HepG2 (cell line): ENCODE data around the gene STX2. TPM values are rescaled to one million over a fixed set of nuclear protein-coding genes. Genes with fewer than 3 reads are reported as not detected.
A peak's percentile ranks its signal among the peaks of the same experiment; 100 is the strongest.

ENCODE experiments used
- ATF2 ChIP-seq: sonication (generic); formaldehyde crosslinking; IDR thresholded peaks from 2 replicates; pipeline ENCODE4 v1.4.0; 2020; ENCODE audit warnings: missing genetic modification reagents
- BHLHE40 ChIP-seq: IDR thresholded peaks from 2 replicates; pipeline ENCODE4 v1.6.1; 2011; ENCODE audit warnings: low read length, improper control_type of control experiment
- BRCA1 ChIP-seq: sonication (generic); formaldehyde crosslinking; IDR thresholded peaks from 2 replicates; pipeline ENCODE4 v1.4.0; 2020; ENCODE audit warnings: missing genetic modification reagents
- CREB1 ChIP-seq, 2 experiments: fragments of 450-650 bp in 1 of 2; IDR thresholded peaks; 2 replicates each; pipeline ENCODE4 v1.6.1; 2016 to 2017; ENCODE audit warnings: control low read depth in 1 of 2, mild to moderate bottlenecking in 1 of 2, missing compliant biosample characterization in 1 of 2, missing genetic modification characterization in 1 of 2
- ETV5 ChIP-seq: IDR thresholded peaks from 2 replicates; pipeline ENCODE4 v1.6.1; 2018; ENCODE audit warnings: missing biosample characterization, missing genetic modification reagents, inconsistent platforms, borderline replicate concordance
- HOMEZ ChIP-seq: IDR thresholded peaks from 2 replicates; pipeline ENCODE4 v1.6.1; 2016; ENCODE audit warnings: low read depth
- HOXA3 ChIP-seq: sonication (generic); formaldehyde crosslinking; IDR thresholded peaks from 2 replicates; pipeline ENCODE4 v1.5.0; 2020; ENCODE audit warnings: missing genetic modification reagents
- ISX ChIP-seq: sonication (generic); formaldehyde crosslinking; conservative IDR thresholded peaks from 2 replicates; pipeline ENCODE4 v1.5.0; 2020; ENCODE audit warnings: missing genetic modification reagents
- MED1 ChIP-seq: sonication (generic); formaldehyde crosslinking; IDR thresholded peaks from 2 replicates; pipeline ENCODE4 v1.4.0; 2020; ENCODE audit warnings: missing genetic modification reagents
- MED13 ChIP-seq: sonication (generic); formaldehyde crosslinking; IDR thresholded peaks from 2 replicates; pipeline ENCODE4 v1.5.0; 2020; ENCODE audit warnings: missing genetic modification reagents
- PPARG ChIP-seq: conservative IDR thresholded peaks from 2 replicates; pipeline ENCODE4 v1.6.1; 2016; ENCODE audit warnings: missing biosample characterization, missing genetic modification reagents
- RARA ChIP-seq: IDR thresholded peaks from 2 replicates; pipeline ENCODE4 v1.6.1; 2016; ENCODE audit warnings: missing genetic modification reagents, missing compliant biosample characterization
- RXRB ChIP-seq: IDR thresholded peaks from 2 replicates; pipeline ENCODE4 v1.6.1; 2016; ENCODE audit warnings: borderline replicate concordance, missing genetic modification reagents, missing compliant biosample characterization
- TRIM24 ChIP-seq: sonication (generic); formaldehyde crosslinking; IDR thresholded peaks from 2 replicates; pipeline ENCODE4 v1.8.0; 2022; ENCODE audit warnings: mild to moderate bottlenecking, missing genetic modification reagents
- ZNF235 ChIP-seq: sonication (generic); formaldehyde crosslinking; IDR thresholded peaks from 2 replicates; pipeline ENCODE4 v1.8.1; 2023; ENCODE audit warnings: mild to moderate bottlenecking, missing genetic modification reagents, borderline replicate concordance
- ZNF331 ChIP-seq: sonication (generic); formaldehyde crosslinking; IDR thresholded peaks from 2 replicates; pipeline ENCODE4 v1.4.0; 2020; ENCODE audit warnings: missing genetic modification reagents
- ZNF414 ChIP-seq: sonication (generic); formaldehyde crosslinking; IDR thresholded peaks from 2 replicates; pipeline ENCODE4 v1.5.0; 2020; ENCODE audit warnings: missing genetic modification reagents
- ZNF460 ChIP-seq: sonication (generic); formaldehyde crosslinking; IDR thresholded peaks from 2 replicates; pipeline ENCODE4 v1.5.1; 2020; ENCODE audit warnings: missing genetic modification reagents, mild to moderate bottlenecking, borderline replicate concordance
- ZNF513 ChIP-seq: sonication (generic); formaldehyde crosslinking; conservative IDR thresholded peaks from 2 replicates; pipeline ENCODE4 v1.5.0; 2020; ENCODE audit warnings: missing genetic modification reagents
- ZNF660 ChIP-seq: sonication (generic); formaldehyde crosslinking; IDR thresholded peaks from 2 replicates; pipeline ENCODE4 v1.5.1; 2020; ENCODE audit warnings: mild to moderate bottlenecking, low read depth, missing genetic modification reagents, borderline replicate concordance
- ZNF7 ChIP-seq: IDR thresholded peaks from 2 replicates; pipeline ENCODE4 v1.6.1; 2016; ENCODE audit warnings: missing biosample characterization, missing genetic modification reagents
- ZNF776 ChIP-seq: sonication (generic); formaldehyde crosslinking; IDR thresholded peaks from 2 replicates; pipeline ENCODE4 v1.4.0; 2020; ENCODE audit warnings: mild to moderate bottlenecking, missing genetic modification reagents
- ZNF891 ChIP-seq: sonication (generic); formaldehyde crosslinking; IDR thresholded peaks from 2 replicates; pipeline ENCODE4 v1.5.0; 2020; ENCODE audit warnings: mild to moderate bottlenecking, missing genetic modification reagents
- ZSCAN31 ChIP-seq: sonication (generic); formaldehyde crosslinking; IDR thresholded peaks from 2 replicates; pipeline ENCODE4 v1.5.0; 2020; ENCODE audit warnings: low read depth, mild to moderate bottlenecking, missing genetic modification reagents
- ZUFSP ChIP-seq: sonication (generic); formaldehyde crosslinking; IDR thresholded peaks from 2 replicates; pipeline ENCODE4 v1.9.0; 2021; ENCODE audit warnings: missing genetic modification reagents, mild to moderate bottlenecking, borderline replicate concordance
- polyA plus RNA-seq, 8 experiments: library from polyadenylated mRNA; depleted of rRNA in 3 of 8; stranded (reverse) in 7 of 8; unstranded in 1 of 8; fragments of >200 nt; fragmentation: Illumina TruSeq in 4 of 8; extraction: Trizol in 4 of 8; gene quantifications; 2 replicates each; pipeline versions ENCODE4 v1.2.1 to v1.2.3, GENCODE V29; 2011 to 2016; ENCODE audit warnings: low read depth in 4 of 8, missing spikeins in 1 of 8, mixed read lengths in 1 of 8; ENCODE audit not compliant: insufficient read depth in 1 of 8
- total RNA-seq, 5 experiments: library from RNA; depleted of rRNA; stranded (reverse); fragments of >200 nt; fragmentation: Illumina TruSeq; extraction: Trizol; gene quantifications; 2 replicates each; pipeline ENCODE4 v1.2.3, GENCODE V29; 2016; ENCODE audit warnings: low read depth in 1 of 5

Gene STX2
- total and polyA plus RNA-seq, 2 of the 13 experiments (the other 11 are each of a cell fraction or from before 2014, with no cell fraction given): 13.4 to 25.1 TPM

- no peak for TF ChIP-seq ZNF776 (CRISPR knock-in tag)
- TF ChIP-seq ZNF513 (CRISPR knock-in tag): no peak
- no peak for TF ChIP-seq ZNF660 (CRISPR knock-in tag)
- peak; percentile 63; the same call in 1 of the 2 replicates for TF ChIP-seq ZNF891
- TF ChIP-seq ZUFSP (CRISPR knock-in tag): no peak
- no peak for TF ChIP-seq ZSCAN31 (CRISPR knock-in tag)
- peak; percentile 62; the same call in 1 of the 2 replicates for TF ChIP-seq BHLHE40
- TF ChIP-seq ZNF235 (CRISPR knock-in tag): no peak
- no peak for TF ChIP-seq ZNF7 (CRISPR knock-in tag)
- 0 out of 2 replicates have a peak, but pooled peaks have one; percentile 11 for TF ChIP-seq RXRB (CRISPR knock-in tag)
- TF ChIP-seq BRCA1 (CRISPR knock-in tag): no peak
- TF ChIP-seq PPARG (CRISPR knock-in tag): no peak
- TF ChIP-seq HOMEZ: 0 out of 2 replicates have a peak, but pooled peaks have one; percentile 19
- peak; percentile 62; the same call in 1 of the 2 replicates for TF ChIP-seq HOXA3 (CRISPR knock-in tag)
- TF ChIP-seq MED1 (CRISPR knock-in tag): peak; percentile 26; the same call in 1 of the 2 replicates
- TF ChIP-seq ZNF331 (CRISPR knock-in tag): 0 out of 2 replicates have a peak, but pooled peaks have one; percentile 45
- TF ChIP-seq ATF2 (CRISPR knock-in tag): no peak
- no peak for TF ChIP-seq ZNF460 (CRISPR knock-in tag)
- TF ChIP-seq MED13 (CRISPR knock-in tag): no peak
- TF ChIP-seq ETV5 (CRISPR knock-in tag): no peak
- no peak for TF ChIP-seq TRIM24 (CRISPR knock-in tag)
- no peak for TF ChIP-seq CREB1 (IDR thresholded peaks at IDR 0.05)
- TF ChIP-seq CREB1 (CRISPR knock-in tag; IDR thresholded peaks at IDR 0.05): no peak
- TF ChIP-seq RARA: no peak
- TF ChIP-seq ISX (CRISPR knock-in tag): no peak
- no peak for TF ChIP-seq ZNF414 (CRISPR knock-in tag)
Measured at GRCh38 chr12:130826151-130826801, 12.8 kb downstream of the STX2 start (continued).
